Hypothalamus (tissue), 51 donors: ENCODE results near the gene ZNF518B.
"Not testable (repeated sequence)": the region's sequence is repeated elsewhere in the genome, so short reads cannot be mapped to it uniquely, and the experiment has no call there.

ENCODE experiments used
- DNase-seq, 51 donors: peaks; one replicate each; lab custom pipeline; 2025; lab: John Stamatoyannopoulos, UW

Gene ZNF518B

DNA sequence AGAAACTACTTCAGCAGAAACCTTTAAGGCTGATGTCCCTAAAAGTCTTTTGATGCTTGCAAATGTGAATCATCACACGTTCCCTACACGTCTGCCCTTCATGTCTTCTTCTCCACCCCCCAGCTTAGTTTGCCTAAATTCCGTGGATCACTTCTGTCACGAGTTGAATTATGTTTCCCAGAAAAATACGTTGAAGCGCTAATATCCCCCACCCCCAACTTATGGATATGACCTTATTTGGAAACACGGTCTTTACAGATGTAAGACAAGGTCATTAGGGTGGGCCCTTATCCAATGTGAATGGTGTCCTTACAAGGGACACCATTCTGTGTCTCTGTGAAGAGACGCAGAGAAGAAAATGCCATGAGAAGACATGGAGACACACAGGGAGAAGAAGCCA lies 2.1 kb upstream of the ZNF518B start:
- no peak for DNase-seq

DNA sequence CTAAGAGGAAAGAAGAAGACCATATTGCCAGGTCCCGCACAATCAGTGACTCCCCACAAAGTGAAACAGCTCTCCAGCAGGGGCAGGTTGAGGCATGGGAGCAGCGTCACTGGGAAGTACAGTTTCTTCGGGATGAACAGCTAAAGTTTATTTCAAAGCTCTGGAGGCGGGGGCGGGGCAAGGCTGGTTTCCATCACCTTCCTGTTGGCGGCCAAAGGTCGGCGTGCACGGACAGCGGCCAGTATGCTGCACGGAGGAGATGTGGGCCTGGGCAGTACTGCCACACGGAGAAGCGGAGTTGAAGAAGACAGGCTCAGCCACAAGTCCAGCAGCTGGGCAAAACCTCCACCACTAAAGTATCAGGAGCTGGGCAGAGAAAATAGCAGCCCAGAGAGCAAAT lies 951 bp upstream of the ZNF518B start:
- no peak for DNase-seq

DNA sequence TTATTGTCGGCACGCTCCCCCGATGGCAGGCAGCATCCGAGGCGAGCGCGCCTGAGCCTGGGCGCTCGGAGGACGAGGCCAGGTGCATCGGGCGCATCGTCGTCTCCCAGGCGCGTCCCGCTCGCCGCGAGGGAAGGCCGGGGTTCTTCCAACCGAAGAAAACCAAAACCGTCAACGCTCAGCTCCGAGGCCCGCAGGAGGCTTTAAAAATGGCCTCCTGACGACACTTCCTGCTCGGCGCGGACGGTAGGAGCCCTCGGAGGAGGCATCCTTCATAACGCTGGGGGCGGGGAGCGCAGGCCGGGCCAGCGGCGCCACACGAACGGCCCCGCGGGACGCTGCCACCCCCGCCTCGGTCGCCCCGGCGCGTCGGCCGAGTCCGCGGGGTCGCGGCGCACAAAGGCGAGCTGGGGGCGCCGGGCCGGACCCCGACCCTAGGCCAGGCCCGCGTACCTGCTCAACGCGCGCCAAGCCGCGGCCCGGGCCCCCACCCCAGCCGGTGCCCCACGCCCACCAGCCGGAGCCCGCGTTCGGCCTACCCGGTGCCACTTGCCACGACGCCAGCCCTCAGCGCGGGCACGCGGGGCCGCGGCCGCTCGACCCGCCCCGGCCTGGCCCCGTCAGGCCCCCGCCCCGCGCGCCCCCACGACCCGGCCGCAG lies 501 bp downstream of the ZNF518B start:
- peak in 21 of 51 donors; percentile 3 to 57 (median 19) for DNase-seq

DNA sequence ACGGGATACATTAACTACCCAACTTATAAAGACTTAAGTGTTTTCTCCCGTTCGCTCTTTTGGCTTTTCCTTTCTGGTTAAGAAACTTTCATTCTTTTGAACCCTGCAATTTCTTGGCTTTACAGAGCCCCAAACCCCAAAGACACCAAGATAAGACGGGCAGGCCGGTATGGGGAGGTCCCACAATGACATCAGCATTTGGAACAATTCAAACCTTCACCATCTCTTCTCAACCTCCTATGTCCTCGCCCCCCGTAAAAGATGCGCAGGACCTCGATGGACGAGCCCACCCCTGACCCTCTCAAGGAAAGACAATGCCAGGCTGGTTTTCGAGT lies 999 bp downstream of the ZNF518B start:
- DNase-seq = no peak

DNA sequence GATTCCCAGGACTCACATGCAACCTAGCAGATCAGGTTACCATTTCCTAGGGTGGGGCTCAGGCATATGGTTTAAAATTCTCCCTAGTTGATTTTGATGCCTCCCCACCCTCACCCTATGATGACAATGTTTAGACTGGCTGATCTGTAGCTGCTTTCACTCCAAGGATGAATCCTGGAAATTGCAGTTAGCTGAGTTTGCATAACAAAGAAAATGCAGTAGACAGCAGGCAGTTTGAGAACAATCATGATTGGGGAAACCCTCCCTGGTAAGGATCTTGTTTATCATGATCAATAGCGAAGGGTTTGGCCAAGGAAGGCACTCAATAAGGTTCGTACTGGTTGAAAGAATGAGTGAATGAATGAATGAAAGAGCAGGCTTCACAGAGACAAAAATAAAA lies 2.1 kb downstream of the ZNF518B start:
- DNase-seq = no peak

DNA sequence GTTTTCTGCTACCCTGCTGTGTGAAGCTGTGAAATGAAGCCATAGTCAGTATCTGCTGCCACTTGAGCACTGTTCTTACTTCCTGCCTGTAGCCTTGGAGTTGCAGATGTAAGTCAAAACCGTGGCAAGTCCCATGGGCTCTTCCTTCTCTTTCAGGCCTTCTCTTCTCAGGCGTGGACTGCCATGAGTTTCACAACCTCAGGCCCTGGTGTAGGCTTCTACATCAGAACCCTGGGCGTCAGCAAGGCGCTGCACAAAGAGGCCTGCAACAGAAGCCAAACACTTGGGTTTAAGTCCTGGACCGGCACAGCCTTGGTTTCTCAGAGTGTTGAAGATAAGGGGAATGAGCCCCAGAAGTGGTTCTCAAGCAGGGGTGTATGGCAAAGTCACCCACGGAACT lies 2.5 kb downstream of the ZNF518B start:
- DNase-seq = no peak

DNA sequence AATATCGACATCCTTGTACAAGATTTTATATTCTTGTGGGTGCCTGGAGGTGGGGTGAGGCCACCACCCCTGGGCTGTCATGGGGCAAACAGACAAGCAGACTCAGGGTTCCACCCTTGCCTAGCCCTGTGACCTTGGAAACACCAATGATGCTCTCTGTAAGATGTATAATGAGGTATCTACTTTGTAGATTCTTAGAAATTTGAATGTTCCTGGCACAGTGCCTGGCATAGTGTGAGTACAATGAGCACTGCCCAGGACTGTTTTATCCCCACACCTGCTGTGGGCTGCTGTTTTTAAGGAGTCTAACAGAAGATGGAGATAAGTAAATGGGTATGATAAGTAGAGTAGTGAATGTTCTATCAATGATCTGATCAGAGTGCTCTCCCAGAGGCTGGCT lies 3.1 kb downstream of the ZNF518B start:
- DNase-seq = no peak

DNA sequence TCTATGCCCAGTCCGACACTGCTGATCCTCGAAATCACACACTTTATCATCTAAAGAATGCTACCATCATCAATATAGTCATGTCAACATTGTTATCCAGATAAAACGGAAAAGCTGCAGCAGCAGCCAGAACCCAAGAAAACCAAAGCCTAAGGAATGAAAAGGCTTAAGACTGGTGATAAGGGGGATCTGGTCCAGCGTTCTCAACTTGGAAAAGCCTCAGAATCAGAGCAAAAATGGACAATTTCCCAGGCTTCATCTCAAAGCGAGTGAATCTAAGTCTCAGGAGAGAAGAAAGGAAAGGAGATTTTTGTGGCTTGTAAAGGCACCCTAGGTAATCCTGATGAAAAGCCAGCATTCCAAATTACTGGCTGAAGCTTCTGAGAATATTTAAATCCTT lies 8.2 kb downstream of the ZNF518B start:
- no peak for DNase-seq

DNA sequence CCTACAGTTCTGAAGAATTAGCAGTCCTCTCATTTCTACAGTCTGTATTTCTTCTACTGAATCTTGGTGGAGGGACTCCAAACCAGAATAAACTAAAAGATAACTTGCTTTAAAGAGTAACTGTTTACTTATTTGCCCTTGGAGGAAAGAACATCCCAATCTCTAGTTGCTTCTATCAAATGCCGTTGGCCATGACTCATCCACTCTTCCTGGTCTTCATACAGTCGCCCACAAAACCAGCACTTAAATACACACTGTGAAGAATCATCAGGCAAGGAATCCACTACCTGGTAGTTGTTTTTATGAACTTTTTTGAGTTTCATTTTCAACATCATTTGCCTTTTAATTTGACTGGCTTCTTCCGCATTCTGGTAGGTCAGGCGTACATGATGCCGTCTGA lies 14.2 kb downstream of the ZNF518B start:
- no peak for DNase-seq

DNA sequence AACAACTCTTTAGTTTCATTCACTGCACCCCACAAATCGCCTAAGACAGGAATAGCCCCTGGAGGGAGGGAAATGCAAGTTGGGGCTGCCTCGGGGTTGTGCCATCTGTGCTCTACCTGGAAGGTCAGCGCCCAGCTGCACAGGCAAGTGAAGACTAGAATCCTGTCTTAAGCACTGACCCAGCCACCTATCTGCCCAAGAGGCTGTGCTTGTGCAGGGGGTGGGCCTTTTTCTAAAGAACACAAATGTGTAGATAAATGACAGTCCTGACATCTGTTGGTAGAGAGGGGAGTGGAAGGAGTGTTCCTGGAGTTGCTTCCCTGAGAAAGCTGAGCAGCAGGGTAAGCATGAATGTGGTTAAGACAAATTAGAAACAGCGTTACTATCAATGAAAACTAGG lies 15.7 kb downstream of the ZNF518B start:
- no peak for DNase-seq

DNA sequence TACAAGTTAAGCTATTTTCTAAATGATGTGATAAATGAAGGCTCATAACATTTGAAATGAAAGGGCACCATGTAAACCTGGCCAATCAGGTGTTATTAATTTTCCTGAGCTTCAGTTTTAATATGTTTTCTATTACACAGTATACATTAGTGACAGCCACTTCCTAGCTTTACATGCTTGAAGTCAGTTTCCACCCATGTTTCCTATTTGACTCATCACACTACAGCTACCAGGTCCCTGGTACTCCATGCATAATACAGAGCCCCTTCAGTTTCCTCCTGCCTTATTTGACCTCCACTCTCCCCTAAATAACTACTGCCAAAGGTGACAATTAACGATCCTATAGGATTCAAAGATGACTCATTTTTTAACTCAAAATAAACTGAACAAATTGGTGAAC lies 18.3 kb downstream of the ZNF518B start:
- DNase-seq = no peak

DNA sequence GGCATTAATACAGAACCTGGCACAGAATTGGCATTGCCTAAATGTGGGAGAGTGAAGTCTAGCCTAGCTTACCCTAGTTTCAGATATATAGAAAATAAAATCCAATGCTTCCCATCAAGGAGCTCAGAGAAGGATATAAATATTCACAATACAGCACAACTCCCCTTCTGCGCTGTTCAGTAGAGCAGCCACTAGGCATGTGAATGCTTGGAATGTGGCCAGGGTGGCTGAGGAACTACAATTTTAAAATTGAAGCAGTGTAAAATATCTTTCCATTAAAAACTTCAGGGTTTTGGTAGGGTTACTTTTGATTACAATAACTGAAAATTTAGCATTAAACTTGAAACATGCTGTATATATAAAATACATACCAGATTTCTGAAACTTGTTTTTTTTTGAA lies 19.5 kb downstream of the ZNF518B start:
- DNase-seq = no peak

DNA sequence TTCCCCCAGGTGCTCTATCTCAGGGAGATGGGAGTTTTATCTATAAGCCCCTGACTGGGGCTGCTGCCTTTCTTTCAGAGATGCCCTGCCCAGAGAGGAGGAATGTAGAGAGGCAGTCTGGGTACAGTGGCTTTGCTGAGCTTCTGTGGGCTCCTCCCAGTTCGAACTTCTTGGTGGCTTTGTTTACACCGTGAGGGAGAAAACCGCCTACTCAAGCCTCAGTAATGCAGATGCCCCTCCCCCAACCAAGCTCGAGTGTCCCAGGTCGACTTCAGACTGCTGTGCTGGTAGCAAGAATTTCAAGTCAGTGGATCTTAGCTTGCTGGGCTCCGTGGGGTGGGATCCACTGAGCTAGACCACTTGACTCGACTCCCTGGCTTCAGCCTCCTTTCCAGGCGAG lies 29.5 kb downstream of the ZNF518B start:
- not testable (repeated sequence) for DNase-seq

DNA sequence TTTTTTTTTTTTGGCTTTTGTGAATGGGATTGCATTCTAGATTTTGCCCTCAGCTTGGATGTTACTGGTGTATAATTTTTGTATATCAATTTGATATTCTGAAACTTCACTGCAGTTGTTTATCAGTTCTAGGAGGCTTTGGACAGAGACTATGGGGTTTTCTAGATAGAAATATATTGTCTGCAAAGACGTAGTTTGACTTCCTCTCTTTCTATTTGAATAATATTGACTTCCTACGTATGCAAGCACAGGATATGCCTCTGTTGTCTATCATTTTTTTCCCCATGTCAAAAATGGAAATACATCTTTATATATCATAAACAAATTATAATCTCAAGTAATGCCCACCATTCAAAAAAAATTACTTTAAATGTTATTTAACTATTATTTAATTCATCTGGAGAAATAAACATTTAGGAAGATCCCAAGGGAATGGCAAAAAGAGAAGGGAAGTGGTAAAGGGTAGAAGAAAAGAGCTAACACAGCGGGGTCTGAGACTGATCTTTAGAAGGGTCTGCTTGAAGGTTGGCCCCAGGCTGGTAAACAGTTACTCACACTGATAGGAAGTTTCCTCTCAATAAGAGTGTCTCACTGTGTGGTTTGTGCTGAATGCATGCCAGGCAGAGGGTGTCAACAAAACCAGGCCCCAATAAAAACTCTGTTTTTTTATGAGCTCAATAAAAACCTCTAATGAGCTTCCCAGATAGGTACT lies 35.7 kb downstream of the ZNF518B start:
- no peak for DNase-seq

DNA sequence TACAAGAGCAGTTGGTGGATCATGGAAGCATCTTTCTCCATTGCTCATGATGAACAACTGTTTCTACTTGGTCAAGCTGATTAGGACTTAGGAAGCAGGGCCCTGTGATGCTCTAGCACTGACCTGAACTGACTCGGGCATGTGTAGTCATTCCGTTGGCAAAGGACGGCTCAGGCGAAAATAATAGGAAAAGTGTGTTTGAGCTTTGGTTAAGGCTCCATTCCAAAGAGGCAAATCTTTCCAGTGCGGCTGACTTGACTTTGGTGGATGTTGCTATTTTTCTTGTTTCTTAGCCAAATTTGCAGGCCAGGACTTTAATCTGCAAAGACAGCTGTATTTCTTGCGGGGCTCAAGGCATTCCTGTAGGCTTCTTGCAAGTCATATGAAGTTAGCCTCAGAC lies 39.5 kb downstream of the ZNF518B start:
- DNase-seq = no peak

DNA sequence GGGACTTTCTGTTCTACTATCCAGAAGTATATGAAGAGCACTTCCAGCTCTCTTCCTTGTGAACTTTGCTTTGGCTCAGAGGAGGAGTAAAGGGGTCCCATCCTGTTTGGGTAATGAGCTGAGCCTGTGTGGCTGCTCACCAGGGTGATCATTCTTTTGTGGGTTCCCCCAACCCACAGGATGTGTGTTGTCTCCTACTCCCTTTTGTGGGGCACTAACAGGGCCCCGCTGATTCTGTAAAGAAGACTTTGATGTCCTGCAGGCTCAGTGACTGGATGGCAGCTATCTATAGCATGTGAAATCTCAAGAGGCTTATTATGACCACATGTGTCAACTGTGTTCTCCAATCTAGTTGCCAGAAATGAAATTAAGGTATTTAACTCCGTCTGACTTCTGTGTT lies 40.8 kb downstream of the ZNF518B start:
- DNase-seq = no peak

DNA sequence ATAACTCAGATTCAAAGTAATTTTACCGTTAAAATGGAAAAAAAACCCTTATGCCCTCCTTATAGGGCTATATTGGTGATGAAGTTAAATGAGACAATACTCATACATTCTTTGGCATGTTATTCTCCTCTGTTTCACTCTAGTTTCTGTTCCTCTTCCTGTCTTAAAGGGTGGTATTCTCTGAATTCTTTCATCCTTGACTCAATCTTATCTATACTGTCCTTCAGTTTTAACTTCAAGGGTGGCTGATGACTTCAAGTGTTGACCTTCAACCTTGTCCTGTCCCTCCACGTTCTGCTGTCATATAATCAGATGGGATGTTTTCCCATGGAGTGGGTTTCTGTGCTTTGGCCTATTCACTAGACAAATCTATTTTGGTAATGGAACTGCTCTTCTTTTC lies 44.0 kb downstream of the ZNF518B start:
- DNase-seq = no peak

DNA sequence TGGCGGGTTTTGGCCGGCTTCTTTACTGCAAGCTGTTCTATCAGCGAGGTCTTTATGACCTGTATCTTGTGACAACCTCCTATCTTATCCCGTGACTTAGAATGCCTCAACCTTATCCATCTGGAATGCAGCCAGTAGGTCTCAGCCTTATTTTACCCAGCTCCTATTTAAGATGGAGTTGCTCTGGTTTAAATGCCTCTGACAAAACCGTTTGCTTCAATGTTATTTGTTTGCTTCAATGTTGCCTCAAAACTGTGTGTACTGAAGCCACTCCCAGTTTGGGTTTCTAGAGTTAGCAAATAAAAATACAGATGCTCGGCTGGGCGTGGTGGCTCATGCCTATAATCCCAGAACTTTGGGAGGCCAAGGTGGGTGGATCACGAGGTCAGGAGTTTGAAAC lies 51.6 kb downstream of the ZNF518B start:
- DNase-seq = no peak

DNA sequence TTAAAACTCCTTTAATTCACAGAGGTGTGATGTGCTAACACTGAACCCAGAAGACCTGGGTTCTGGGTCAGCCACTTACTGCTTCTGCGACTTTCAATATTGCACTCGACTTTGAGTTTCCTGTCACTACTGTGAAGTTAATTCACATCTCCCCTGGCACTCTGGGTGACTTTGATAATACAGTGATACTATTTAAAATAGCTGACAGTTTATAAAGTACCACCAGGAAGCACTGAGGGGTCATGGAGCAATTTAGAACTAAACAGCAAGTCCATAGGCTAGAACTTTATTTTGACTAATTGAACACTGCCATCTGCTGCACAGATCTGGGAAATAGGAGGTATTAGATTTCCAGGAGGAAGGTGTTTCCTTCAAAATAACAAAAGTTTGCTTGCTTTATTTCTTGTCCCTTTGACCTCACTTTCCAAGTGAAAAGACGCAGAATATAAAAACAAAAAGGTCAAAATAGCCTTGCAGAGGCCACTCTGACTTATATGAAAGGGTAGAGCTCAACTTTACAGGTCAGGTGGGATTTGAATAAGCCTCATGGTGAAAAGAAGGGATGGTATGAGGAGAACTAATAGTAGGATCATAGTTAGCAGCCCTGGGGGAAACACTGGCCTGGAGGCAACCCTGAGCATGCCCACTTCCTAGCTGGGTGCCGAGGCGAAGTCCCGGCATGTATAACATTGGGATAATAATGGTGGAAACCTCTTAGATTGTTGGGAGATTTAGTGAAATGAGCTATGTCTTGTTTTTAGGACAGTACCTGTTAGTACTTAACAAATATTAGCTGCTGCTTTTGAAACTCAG lies 53.4 kb downstream of the ZNF518B start:
- peak in 7 of 51 donors; percentile 2 to 44 (median 9) for DNase-seq

DNA sequence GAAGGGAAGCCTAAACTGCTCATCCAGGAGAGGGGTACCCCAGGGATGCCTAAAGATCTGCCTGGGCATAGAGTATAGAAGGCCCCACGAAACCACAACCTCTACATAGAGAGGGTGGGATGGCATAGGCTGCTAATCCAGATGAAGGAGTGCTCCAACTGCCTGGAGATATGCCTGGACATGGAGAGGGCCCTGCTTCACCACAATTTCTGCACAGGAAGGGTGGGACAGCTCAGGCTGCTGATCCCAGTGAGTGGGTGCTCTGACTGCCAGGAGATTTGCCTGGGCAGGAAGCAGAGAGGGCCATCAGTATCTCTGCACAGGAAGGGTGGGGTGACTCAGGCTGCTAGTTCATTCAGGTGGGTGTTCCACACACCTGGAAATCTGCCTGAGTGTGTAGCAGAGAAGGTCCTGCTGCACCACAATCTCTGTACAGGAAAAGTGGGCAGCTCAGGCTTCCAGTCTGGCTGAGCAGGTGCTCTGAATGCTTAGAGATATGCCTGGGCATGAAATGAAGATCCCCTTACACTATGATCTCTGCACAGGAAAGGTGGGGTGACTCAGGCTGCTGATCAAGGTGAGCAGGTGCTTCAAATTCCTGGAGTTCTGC lies 61.1 kb downstream of the ZNF518B start:
- DNase-seq = no peak
